CD4-positive, CD25-positive, alpha-beta regulatory T cell (primary cell): ENCODE results near the gene ARHGEF18. TPM values are rescaled to one million over a fixed set of nuclear protein-coding genes. Genes with fewer than 3 reads are reported as not detected.

Source experiments
- ATAC-seq, 2 donors: fragments of 150-1000 bp; cut with Tn5 transposase; one replicate each; pipeline ENCODE4 v1.10.0; 2021; ENCODE audit warnings: low read depth in 2 of 2, moderate number of reproducible peaks in 2 of 2, moderate library complexity in 1 of 2
- DNase-seq, 3 donors: peaks; one replicate each; pipeline versions ENCODE4 v3.0.0 to v3.0.0-alpha.2; 2012 to 2022; ENCODE audit warnings: mixed read lengths in 1 of 3
- H3K27ac ChIP-seq: one replicate; pipeline ENCODE4 v1.7.0; 2013; ENCODE audit warnings: mild to moderate bottlenecking, low read length; ENCODE audit not compliant: insufficient read depth, poor library complexity, severe bottlenecking
- H3K27me3 ChIP-seq: one replicate; pipeline ENCODE4 v1.7.0; 2013; ENCODE audit warnings: low read length; ENCODE audit not compliant: control insufficient read depth, insufficient read depth
- H3K36me3 ChIP-seq: one replicate; pipeline ENCODE4 v1.7.0; 2013; ENCODE audit warnings: mild to moderate bottlenecking, low read length, moderate library complexity; ENCODE audit not compliant: control insufficient read depth, insufficient read depth
- H3K4me1 ChIP-seq: 2 replicates; pipeline ENCODE4 v1.7.0; 2013; ENCODE audit warnings: mild to moderate bottlenecking, low read length; ENCODE audit not compliant: insufficient read depth, control insufficient read depth, poor library complexity, severe bottlenecking
- H3K4me3 ChIP-seq: one replicate; pipeline ENCODE4 v1.7.0; 2013; ENCODE audit warnings: low read depth, mild to moderate bottlenecking, low read length, moderate library complexity
- H3K9me3 ChIP-seq, 2 experiments: 1 replicate in 1 of 2; 2 replicates in 1 of 2; pipeline ENCODE4 v1.7.0; 2013; ENCODE audit warnings: low read length in 2 of 2, mild to moderate bottlenecking in 1 of 2, moderate library complexity in 1 of 2; ENCODE audit not compliant: control insufficient read depth in 2 of 2
- H3K27ac Mint-ChIP-seq, 3 donors: one replicate each; pipeline ENCODE4 v1.8.0; 2020 to 2022; ENCODE audit warnings: mild to moderate bottlenecking in 3 of 3, mixed read lengths in 3 of 3, moderate library complexity in 2 of 3
- H3K27me3 Mint-ChIP-seq: one replicate; pipeline ENCODE4 v1.8.0; 2022; ENCODE audit warnings: mild to moderate bottlenecking, mixed read lengths
- H3K36me3 Mint-ChIP-seq: one replicate; pipeline ENCODE4 v1.8.0; 2020; ENCODE audit warnings: mixed read lengths
- H3K4me1 Mint-ChIP-seq, 4 donors: one replicate each; pipeline ENCODE4 v1.8.0; 2020 to 2022; ENCODE audit warnings: mixed read lengths in 4 of 4, mild to moderate bottlenecking in 1 of 4
- H3K4me3 Mint-ChIP-seq, 4 donors: one replicate each; pipeline ENCODE4 v1.8.0; 2020 to 2022; ENCODE audit warnings: mild to moderate bottlenecking in 4 of 4, mixed read lengths in 4 of 4, moderate library complexity in 3 of 4
- H3K9me3 Mint-ChIP-seq, 7 donors: one replicate each; pipeline ENCODE4 v1.8.0; 2020 to 2022; ENCODE audit warnings: mixed read lengths in 7 of 7, mild to moderate bottlenecking in 3 of 7, moderate library complexity in 2 of 7
- polyA plus RNA-seq, 4 donors: library from polyadenylated mRNA; unstranded; fragments of 300-500 nt; fragmentation: Illumina TruSeq; gene quantifications; one replicate each; pipeline ENCODE4 v1.2.3, GENCODE V29; 2021
- total RNA-seq: library from RNA; stranded (reverse); gene quantifications from one replicate; pipeline ENCODE4 v1.2.3, GENCODE V29; 2022

Gene ARHGEF18
- total and polyA plus RNA-seq, 5 donors from 2014 or later: 2.5 to 155 (median 4.6) TPM

DNA sequence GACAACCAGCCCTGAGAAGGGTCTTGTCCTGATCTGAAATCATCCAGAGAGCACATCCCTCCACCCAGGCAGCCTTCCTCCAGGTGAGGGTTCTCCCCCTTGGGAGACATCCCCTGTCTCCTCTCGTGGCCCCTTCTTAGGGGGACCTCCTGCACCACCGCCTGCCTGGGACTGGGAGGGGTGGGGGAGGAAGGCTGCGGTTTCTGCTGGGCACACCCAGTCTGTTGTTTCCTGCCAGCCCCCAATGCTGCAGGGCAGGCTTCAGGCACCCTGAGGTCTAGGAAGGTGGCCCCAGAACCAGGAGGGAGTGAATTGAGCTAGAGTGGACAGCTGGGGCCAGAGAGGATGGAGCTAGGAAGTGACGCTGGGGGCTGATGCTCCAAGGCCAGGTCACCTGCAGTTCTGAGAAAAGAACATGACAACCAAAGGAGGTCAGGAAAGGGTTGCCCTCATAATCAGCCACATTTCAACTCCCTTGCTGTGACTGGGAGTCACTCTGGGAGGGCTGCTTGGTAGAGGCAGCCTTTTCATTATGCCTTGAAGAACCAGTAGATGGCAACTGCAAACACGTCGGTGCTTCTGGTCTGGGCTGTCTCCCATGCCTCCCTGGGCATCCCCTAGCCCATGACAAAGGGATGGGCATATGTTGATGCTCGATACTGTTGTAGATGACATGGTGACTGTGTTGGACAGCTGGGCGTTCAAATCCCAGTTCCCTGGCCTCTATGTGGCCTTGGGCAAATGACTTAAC, 1.4 kb downstream of the ARHGEF18 start:
- peaks cover 6% of the 10 kb centered on the region in 2 experiments for H3K9me3 ChIP-seq
- Mint-ChIP-seq H3K4me1 (peaks cover 14 to 82% (median 54%) of the 10 kb centered on the region in 4 donors), H3K36me3 (peaks cover 39% of the 10 kb centered on the region), H3K27ac (peak overlapping the region; percentile 97 to 99 (median 98)), H3K27me3 (peaks cover 4% of the 10 kb centered on the region), H3K9me3 (peaks cover 0 to 12% (median 6%) of the 10 kb centered on the region in 7 donors), H3K4me3 (peak overlapping the region; percentile 97 to 100 (median 100))
- peak overlapping the region; percentile 97 for H3K4me3 ChIP-seq
- peaks cover 22% of the 10 kb centered on the region for H3K36me3 ChIP-seq
- ATAC-seq: peak; percentile 61 to 67
- H3K27me3 ChIP-seq: no peaks in the 10 kb centered on the region
- DNase-seq: peak; percentile 29 to 91 (median 73)
- peak overlapping the region; percentile 75 for H3K27ac ChIP-seq
- peaks cover 76% of the 10 kb centered on the region for H3K4me1 ChIP-seq

DNA sequence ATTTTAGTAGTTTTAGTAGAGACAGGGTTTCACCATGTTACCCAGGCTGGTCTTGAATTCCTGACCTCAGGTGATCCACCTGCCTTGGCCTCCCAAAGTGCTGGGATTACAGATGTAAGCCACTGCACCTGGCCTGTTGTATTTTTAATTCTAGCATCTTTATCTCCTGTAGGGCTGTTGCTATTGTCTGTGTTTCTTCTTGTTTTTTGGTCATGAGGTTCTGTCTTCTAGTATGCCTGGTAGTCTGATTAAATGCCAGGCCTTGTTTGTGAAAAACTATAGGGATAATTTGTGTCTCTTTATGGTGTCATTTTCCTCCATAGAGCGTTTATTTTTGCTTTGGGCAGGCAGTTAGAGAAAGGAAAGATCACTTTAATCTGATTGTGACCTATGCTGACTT, 3.1 kb downstream of the ARHGEF18 start:
- Mint-ChIP-seq H3K4me1 (peaks cover 7 to 80% (median 46%) of the 10 kb centered on the region in 4 donors), H3K27ac (peak overlapping the region; percentile 33 to 99 (median 97)), H3K9me3 (peaks cover 0 to 10% (median 5%) of the 10 kb centered on the region in 7 donors), H3K4me3 (peak overlapping the region; percentile 97 to 100 (median 100)), H3K27me3 (peaks cover 4% of the 10 kb centered on the region), H3K36me3 (peaks cover 41% of the 10 kb centered on the region)
- H3K9me3 ChIP-seq: peaks cover 6% of the 10 kb centered on the region in 2 experiments
- no peak for DNase-seq
- ATAC-seq: no peak
- H3K27me3 ChIP-seq: no peaks in the 10 kb centered on the region
- H3K27ac ChIP-seq: no peak overlapping the region
- H3K4me1 ChIP-seq: peaks cover 74% of the 10 kb centered on the region
- H3K4me3 ChIP-seq: peak overlapping the region; percentile 64
- H3K36me3 ChIP-seq: peaks cover 40% of the 10 kb centered on the region

DNA sequence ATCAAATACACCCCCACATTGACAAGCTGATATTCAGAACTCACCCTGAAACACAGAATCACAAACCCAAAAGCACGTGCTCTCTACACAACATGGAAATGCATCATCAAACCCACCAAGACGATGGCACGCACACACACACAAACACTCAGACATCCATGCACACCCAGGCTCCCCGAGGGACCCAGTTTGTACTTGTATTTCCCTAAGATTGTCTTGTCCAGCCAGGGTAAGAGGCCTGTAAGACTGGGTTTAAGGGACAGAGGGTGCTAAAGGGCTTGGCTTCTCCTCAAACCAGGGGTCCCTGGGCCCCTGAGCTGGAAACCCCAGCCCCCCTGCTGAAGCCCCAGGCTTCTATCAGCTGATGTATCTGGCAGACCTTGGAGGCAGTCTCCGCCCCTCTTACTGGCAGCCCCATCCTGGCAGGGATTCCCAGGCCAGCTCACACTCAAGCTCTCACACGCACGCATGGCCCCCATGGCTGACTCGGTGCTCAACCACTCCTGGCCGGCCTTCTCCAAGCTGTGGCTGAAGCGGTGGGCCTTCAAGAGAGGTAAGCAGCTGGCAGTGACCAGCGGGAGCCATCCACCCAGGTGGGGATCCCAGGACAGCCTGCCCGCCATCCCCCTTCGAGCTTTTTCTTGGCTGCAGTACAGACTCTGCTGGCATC, 6.5 kb downstream of the ARHGEF18 start:
- H3K4me3 Mint-ChIP-seq: peak overlapping the region in 1 of 4 donors; percentile 88
- Histone ChIP-seq H3K9me3 (peaks cover 6% of the 10 kb centered on the region in 2 experiments), H3K36me3 (peaks cover 70% of the 10 kb centered on the region), H3K4me3 (no peak overlapping the region), H3K4me1 (peaks cover 68% of the 10 kb centered on the region), H3K27ac (no peak overlapping the region), H3K27me3 (no peaks in the 10 kb centered on the region)
- ATAC-seq: no peak
- peaks cover 7 to 93% (median 59%) of the 10 kb centered on the region in 4 donors for H3K4me1 Mint-ChIP-seq
- H3K9me3 Mint-ChIP-seq: peaks cover 0 to 8% (median 5%) of the 10 kb centered on the region in 7 donors
- peak overlapping the region in 2 of 3 donors; percentile 69 to 85 for H3K27ac Mint-ChIP-seq
- peaks cover 55% of the 10 kb centered on the region for H3K36me3 Mint-ChIP-seq
- no peaks in the 10 kb centered on the region for H3K27me3 Mint-ChIP-seq
- no peak for DNase-seq

DNA sequence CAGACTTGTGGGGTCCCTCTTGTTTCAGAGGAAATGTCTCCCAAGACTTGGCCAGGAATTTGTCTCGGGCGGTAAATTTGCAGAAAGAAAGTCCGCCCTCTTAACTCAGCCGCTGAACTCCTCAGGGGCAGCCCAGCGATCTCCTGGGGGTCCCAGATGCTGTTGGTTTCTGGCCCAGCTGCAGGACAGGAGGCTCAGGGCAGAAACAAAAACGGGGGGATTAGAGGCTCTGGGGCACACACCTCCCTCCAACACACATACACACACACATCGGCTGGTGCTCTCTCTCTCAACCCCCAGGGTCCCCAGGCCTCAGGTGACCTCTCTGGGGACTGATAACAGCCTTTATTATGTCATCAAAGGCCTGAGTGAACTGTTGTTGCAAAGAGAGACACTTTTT, 7.1 kb downstream of the ARHGEF18 start:
- Mint-ChIP-seq H3K27me3 (no peaks in the 10 kb centered on the region), H3K4me1 (peaks cover 7 to 95% (median 56%) of the 10 kb centered on the region in 4 donors), H3K27ac (peak overlapping the region in 1 of 3 donors; percentile 69), H3K36me3 (peaks cover 52% of the 10 kb centered on the region), H3K4me3 (no peak overlapping the region), H3K9me3 (peaks cover 0 to 6% (median 5%) of the 10 kb centered on the region in 7 donors)
- DNase-seq (no peak), ATAC-seq (no peak)
- no peak overlapping the region for H3K27ac ChIP-seq
- no peak overlapping the region for H3K4me3 ChIP-seq
- peaks cover 6% of the 10 kb centered on the region in 2 experiments for H3K9me3 ChIP-seq
- H3K27me3 ChIP-seq: no peaks in the 10 kb centered on the region
- H3K36me3 ChIP-seq: peaks cover 75% of the 10 kb centered on the region
- peaks cover 65% of the 10 kb centered on the region for H3K4me1 ChIP-seq

DNA sequence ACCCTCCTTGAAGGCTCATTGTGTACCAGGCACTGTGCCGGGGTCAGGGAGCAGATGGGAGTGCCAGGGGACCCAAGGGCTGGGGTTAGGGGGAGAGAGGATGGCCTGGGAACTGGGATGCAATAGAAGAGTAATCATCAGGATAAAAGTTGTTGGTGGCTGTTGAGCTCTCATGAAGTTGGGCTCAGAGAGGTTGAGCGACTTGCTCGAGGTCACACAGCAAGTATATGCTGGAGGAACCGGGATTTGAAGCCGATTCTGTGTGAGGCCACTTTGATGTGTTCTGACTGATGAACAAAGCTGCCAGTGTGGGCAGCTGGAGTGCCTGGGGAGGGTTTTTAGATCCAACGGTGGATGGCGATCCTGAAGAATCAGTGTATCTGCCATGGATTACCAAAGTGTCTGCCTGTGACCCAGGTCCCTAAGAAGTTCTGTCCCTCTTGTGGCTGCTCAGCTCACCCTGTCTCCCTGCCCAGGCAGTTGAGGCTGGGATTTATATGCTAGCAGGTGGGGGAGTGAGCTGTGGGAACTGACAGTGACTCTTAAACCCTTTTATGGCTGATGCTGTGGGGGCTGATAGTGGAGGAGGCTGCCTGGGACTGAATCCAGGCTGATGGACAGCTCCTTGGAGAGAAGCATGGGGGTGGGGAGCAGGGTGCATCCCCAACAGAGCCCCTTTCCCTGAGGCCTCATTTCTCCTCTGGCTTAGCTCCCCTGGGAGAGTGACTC, 8.3 kb downstream of the ARHGEF18 start:
- peak overlapping the region; percentile 44 to 72 (median 60) for H3K4me3 Mint-ChIP-seq
- H3K36me3 ChIP-seq: peaks cover 77% of the 10 kb centered on the region
- H3K27me3 Mint-ChIP-seq: no peaks in the 10 kb centered on the region
- peaks cover 0 to 5% (median 2%) of the 10 kb centered on the region in 7 donors for H3K9me3 Mint-ChIP-seq
- peaks cover 2% of the 10 kb centered on the region in 2 experiments for H3K9me3 ChIP-seq
- H3K27ac ChIP-seq: no peak overlapping the region
- no peak overlapping the region for H3K4me3 ChIP-seq
- H3K4me1 Mint-ChIP-seq: peaks cover 7 to 95% (median 55%) of the 10 kb centered on the region in 4 donors
- peak overlapping the region in 2 of 3 donors; percentile 11 to 15 for H3K27ac Mint-ChIP-seq
- ATAC-seq (no peak), DNase-seq (no peak)
- peaks cover 57% of the 10 kb centered on the region for H3K4me1 ChIP-seq
- H3K36me3 Mint-ChIP-seq: peaks cover 46% of the 10 kb centered on the region
- H3K27me3 ChIP-seq: no peaks in the 10 kb centered on the region

DNA sequence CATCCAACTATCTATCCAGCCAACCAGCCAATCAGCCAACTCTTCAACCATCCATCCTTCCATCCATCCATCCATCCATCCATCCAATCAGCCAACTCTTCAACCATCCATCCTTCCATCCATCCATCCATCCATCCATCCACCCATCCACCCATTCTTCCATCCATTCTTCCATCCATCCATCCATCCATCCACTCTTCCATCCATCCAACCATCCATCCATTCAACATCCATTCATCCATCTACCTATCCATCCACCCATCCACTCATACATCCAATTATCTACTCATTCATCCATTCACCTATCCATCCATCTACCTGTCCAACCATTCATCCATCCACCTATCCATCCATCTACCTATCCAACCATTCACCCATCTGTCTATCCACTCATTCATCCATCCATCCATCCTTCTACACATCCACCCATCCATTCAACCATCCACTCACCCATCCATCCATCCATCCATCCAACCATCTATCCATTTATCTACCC, 9.4 kb downstream of the ARHGEF18 start:
- Mint-ChIP-seq H3K4me3 (peak overlapping the region; percentile 49 to 80 (median 66)), H3K9me3 (peaks cover 0 to 2% (median 0%) of the 10 kb centered on the region in 7 donors), H3K36me3 (peaks cover 47% of the 10 kb centered on the region), H3K27ac (peak overlapping the region; percentile 11 to 69 (median 23)), H3K4me1 (peaks cover 7 to 95% (median 53%) of the 10 kb centered on the region in 4 donors), H3K27me3 (no peaks in the 10 kb centered on the region)
- Histone ChIP-seq H3K9me3 (no peaks in the 10 kb centered on the region), H3K27me3 (no peaks in the 10 kb centered on the region), H3K4me3 (peak overlapping the region; percentile 2), H3K4me1 (peaks cover 54% of the 10 kb centered on the region), H3K27ac (no peak overlapping the region), H3K36me3 (peaks cover 78% of the 10 kb centered on the region)
- no peak for ATAC-seq
- DNase-seq: no peak

DNA sequence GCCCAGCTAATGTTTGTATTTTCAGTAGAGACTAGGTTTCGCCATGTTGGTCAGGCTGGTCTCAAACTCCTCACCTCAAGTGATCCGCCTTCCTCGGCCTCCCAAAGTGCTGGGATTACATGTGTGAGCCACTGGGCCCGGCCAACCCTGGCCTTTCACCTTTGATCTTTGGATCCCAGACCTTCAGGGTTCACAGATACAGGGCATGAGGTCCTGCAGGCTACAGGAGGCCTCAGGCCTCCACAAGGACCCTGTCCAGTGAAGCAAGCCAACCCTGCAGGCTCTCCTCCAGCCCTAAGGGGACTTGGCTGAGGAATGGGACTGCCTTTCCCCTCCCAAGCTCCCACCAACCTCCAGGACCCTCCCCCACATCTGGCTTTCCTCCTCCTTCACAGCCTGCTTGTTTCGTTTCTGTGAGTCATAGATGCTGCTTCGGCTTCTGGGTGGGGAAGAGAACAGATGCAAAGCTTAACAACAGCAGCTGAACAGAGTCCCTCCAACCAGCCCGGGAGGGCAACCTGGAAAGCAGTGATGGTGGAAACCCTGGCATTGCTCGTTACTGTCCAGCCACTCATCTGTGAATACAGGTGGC, 11.8 kb downstream of the ARHGEF18 start:
- H3K36me3 Mint-ChIP-seq: peaks cover 53% of the 10 kb centered on the region

More for the DNA sequence above, 11.8 kb downstream of the ARHGEF18 start:
- Histone ChIP-seq H3K4me1 (peaks cover 31% of the 10 kb centered on the region), H3K4me3 (no peak overlapping the region), H3K27ac (no peak overlapping the region), H3K27me3 (no peaks in the 10 kb centered on the region), H3K9me3 (no peaks in the 10 kb centered on the region), H3K36me3 (peaks cover 89% of the 10 kb centered on the region)
- DNase-seq (no peak), ATAC-seq (no peak)
- Mint-ChIP-seq H3K4me3 (no peak overlapping the region), H3K9me3 (peaks cover 0 to 2% (median 0%) of the 10 kb centered on the region in 7 donors), H3K27ac (peak overlapping the region in 1 of 3 donors; percentile 24), H3K27me3 (no peaks in the 10 kb centered on the region), H3K4me1 (peaks cover 0 to 91% (median 44%) of the 10 kb centered on the region in 4 donors)
